Fibroblast of villous mesenchyme (primary cell): Measurements from ENCODE around the gene FAM170A. TPM values are rescaled to one million over a fixed set of nuclear protein-coding genes. Genes with fewer than 3 reads are reported as not detected.

Experiments
- DNase-seq: peaks from one replicate; pipeline ENCODE4 v3.0.0-alpha.2; 2010; ENCODE audit warnings: low read depth
- H3K4me3 ChIP-seq: 2 replicates; pipeline ENCODE4 v1.5.1; 2011; ENCODE audit warnings: low read depth, mild to moderate bottlenecking, low read length
- total RNA-seq: library from RNA; depleted of rRNA; stranded (reverse); fragments of >200 nt; gene quantifications from 2 replicates; pipeline ENCODE4 v1.2.3, GENCODE V29; 2012
- TF ChIP-seq, protein P1 (sequence below): IDR thresholded peaks from 2 replicates; pipeline ENCODE4 v1.5.1; 2012; ENCODE audit warnings: low read depth, mild to moderate bottlenecking, low read length; ENCODE audit not compliant: insufficient read depth

The FAM170A gene
- total RNA-seq, 1 donor, result not detected

DNA sequence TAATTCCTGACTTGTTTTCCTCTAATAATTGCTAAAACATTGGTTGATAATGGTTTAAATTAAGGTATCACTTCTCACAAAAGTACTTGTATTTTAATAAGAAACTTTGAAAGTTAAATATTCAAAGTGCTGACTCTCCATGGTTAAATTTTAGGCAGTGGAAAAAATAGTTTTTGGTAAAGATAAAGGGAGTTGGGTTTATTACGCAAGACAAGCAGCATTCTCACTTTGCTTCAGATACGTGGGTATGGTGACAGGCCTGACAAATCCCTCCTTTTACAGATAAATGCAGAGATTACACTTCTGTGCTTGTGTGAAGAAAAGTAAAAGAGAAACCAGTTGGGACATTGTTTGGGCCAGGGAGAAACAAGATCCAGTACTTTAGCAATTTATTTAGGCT lies 14.5 kb upstream of the FAM170A start:
- DNase-seq, result peak; percentile 2
- TF ChIP-seq, protein P1, sequence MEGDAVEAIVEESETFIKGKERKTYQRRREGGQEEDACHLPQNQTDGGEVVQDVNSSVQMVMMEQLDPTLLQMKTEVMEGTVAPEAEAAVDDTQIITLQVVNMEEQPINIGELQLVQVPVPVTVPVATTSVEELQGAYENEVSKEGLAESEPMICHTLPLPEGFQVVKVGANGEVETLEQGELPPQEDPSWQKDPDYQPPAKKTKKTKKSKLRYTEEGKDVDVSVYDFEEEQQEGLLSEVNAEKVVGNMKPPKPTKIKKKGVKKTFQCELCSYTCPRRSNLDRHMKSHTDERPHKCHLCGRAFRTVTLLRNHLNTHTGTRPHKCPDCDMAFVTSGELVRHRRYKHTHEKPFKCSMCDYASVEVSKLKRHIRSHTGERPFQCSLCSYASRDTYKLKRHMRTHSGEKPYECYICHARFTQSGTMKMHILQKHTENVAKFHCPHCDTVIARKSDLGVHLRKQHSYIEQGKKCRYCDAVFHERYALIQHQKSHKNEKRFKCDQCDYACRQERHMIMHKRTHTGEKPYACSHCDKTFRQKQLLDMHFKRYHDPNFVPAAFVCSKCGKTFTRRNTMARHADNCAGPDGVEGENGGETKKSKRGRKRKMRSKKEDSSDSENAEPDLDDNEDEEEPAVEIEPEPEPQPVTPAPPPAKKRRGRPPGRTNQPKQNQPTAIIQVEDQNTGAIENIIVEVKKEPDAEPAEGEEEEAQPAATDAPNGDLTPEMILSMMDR, result no peak
- no peak overlapping the region for H3K4me3 ChIP-seq

DNA sequence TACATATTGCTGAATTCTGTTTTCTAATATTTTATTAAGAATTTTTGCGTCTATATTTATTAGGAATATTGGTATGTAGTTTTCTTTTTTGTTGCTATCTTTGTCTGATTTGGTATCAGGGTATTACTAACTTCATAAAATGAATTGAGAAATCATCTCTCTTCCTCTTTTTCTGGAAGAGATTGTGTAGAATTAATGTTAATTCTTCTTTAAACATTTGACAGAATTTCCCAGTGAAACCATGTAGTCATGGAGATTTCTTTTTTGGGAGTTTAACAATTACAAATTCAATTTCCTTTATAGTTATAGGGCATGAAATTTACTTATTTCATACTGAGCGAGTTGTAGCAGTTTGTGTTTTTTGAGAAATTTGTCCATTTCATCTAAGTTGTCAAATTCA lies 3.3 kb upstream of the FAM170A start:
- DNase-seq, result no peak
- H3K4me3 ChIP-seq, result no peak overlapping the region
- TF ChIP-seq, protein P1, result no peak

DNA sequence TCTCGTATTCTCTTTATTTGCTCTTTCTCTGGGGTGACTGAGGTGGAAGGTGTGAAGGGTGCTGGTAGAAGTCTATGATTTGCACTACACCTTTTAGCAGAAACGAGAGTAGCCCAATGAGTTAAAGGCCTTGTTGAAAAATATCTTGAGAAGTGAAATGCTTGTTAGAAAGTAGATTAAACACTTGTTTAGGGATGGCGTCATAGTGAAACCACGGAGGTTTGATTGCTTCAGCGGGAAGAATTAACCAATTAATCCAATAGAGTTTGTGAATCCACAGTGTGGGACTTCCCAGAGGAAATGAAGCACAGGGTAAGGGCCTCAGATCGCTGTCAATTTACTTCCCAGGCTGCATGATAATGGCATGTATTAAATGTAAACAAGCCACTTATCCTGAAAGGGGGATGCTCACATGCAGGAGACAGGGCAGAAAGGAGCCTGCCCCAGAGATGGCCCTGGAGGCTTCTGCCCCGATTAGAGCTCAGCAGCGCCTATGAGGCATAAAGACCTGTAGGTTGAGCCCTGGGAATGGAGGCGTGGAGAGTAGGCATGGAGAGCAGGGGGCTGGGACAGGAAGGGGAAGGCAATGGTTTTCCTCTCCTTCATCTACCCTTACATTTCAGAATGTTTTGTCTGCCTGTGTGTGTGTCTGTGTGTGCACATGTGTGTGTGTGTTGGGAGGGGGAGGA lies 1.5 kb downstream of the FAM170A start:
- no peak overlapping the region for H3K4me3 ChIP-seq
- DNase-seq, result no peak
- TF ChIP-seq, protein P1, result no peak

DNA sequence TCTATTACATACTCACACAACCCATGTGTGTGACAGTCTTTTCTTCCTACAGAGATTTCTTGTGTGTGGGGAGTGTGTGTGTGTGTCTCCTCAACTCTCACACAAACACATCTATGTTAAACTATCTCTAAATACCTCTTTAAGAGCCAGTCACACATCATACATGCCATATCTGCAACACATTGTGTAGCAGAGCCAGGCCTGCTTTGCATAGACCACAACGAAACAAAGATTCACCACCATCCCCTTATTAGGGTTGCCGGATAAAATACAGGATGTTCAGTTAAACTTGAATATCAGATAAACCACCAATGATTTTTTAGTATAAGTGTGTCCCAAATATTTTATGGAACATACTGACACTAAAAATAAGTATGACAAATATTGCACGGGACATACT lies 2.3 kb downstream of the FAM170A start:
- TF ChIP-seq, protein P1, result no peak
- no peak for DNase-seq

DNA sequence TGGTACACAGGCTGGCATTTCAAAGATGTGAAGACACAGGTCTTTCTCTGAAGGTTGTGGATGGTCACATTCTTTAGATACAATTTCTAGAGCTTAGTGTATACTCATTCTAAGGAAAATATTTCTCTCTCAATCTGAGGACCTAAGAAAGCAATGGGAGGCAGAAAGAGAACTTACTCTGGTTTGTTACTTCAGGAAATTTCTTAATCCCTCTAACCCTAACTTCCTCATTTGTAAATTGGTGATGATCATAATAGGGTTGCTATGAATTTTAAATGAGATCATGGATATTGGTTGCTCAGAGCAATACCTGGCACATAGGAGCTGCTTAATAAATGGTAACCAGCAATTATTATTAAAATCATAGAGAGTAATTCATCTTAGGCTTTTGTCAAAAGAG lies 22.1 kb downstream of the FAM170A start:
- TF ChIP-seq, protein P1, result no peak
- no peak for DNase-seq
- no peak overlapping the region for H3K4me3 ChIP-seq

More for the DNA sequence above, 2.3 kb downstream of the FAM170A start:
- H3K4me3 ChIP-seq, result no peak overlapping the region

DNA sequence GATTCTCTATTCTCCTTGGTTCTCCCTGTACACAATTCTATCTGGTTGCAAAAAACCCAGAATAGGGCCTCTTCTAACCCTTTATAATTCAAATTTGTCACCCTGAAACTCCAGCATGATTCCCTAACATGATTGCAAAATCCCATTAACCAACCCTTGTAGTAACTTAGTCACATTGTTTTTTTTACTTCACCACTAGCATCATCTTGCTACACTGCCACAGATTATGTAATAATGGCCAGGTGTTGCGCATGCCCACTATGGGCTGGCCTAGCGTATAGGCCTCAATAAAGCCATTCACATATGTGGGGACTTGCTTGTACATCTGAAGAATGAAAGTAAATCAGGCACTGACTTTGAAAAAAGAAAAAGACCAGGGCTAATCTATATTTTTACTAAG lies 25.7 kb downstream of the FAM170A start:
- TF ChIP-seq, protein P1, result no peak
- peak; percentile 19 for DNase-seq
- no peak overlapping the region for H3K4me3 ChIP-seq

DNA sequence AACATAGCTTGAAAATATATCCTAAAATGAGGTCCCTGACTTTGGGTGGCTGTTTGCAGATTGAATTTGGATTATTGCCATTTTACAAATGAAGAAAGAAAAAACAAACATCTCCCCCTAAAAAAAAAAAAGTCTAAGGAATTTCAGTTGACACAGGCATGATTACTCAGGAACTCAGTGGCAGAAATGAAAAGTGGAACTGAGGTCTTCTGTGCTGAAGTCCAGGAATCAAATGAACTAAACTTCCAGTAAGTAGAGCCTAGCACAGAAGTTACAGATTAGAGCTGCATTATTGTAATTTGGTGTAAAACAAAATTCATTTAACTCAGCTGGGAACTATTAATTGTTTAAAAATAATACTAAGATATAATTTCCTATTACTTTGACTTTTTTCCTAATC lies 26.7 kb downstream of the FAM170A start:
- DNase-seq, result no peak
- no peak overlapping the region for H3K4me3 ChIP-seq
- TF ChIP-seq, protein P1, result no peak
